AG10803 (cell line): ENCODE results near the gene RNU1-2.
"Not testable (repeated sequence)": the region's sequence is repeated elsewhere in the genome, so short reads cannot be mapped to it uniquely, and the experiment has no call there.

Experiments used
- DNase-seq: peaks from one replicate; pipeline ENCODE4 v3.0.0; 2010; ENCODE audit warnings: low read depth
- H3K4me3 ChIP-seq: 2 replicates; pipeline ENCODE4 v1.5.1; 2011; ENCODE audit warnings: mild to moderate bottlenecking, low read length, control low read depth
- CTCF ChIP-seq: conservative IDR thresholded peaks from 2 replicates; pipeline ENCODE4 v1.5.1; 2011; ENCODE audit warnings: mild to moderate bottlenecking, low read length, control low read depth, inconsistent platforms

RNU1-2 gene

GRCh38 chr1:16882986-16883385 is 12.8 kb upstream of the RNU1-2 start:
- DNase-seq = no peak
- H3K4me3 ChIP-seq = no peak overlapping the region
- TF ChIP-seq CTCF = no peak

GRCh38 chr1:16884487-16884886 is 11.3 kb upstream of the RNU1-2 start:
- not testable (repeated sequence) for DNase-seq, H3K4me3 ChIP-seq

- no peak overlapping the region for H3K4me3 ChIP-seq
- no peak for TF ChIP-seq CTCF
- DNase-seq = no peak
These were observed 8.7 kb upstream of the RNU1-2 start for GRCh38 chr1:16886860-16887605.

GRCh38 chr1:16888860-16889816 is 6.6 kb upstream of the RNU1-2 start:
- H3K4me3 ChIP-seq = peak overlapping the region; percentile 67
- DNase-seq = peak; percentile 69
- TF ChIP-seq CTCF = no peak; the same call in 1 of the 2 replicates

- not testable (repeated sequence) for H3K4me3 ChIP-seq
These were observed 5.2 kb upstream of the RNU1-2 start for GRCh38 chr1:16890539-16891021.

GRCh38 chr1:16891057-16891456 is 4.7 kb upstream of the RNU1-2 start:
- DNase-seq, H3K4me3 ChIP-seq: not testable (repeated sequence)

More at GRCh38 chr1:16890539-16891021, 5.2 kb upstream of the RNU1-2 start:
- not testable (repeated sequence) for DNase-seq

- DNase-seq, H3K4me3 ChIP-seq: not testable (repeated sequence)
These were observed 2.7 kb upstream of the RNU1-2 start for GRCh38 chr1:16892978-16893525.

- not testable (repeated sequence) for H3K4me3 ChIP-seq, DNase-seq
These were observed 2.0 kb upstream of the RNU1-2 start for GRCh38 chr1:16893796-16894195.

GRCh38 chr1:16894338-16894737 is 1.4 kb upstream of the RNU1-2 start:
- H3K4me3 ChIP-seq, DNase-seq: not testable (repeated sequence)

GRCh38 chr1:16895233-16895597 is 565 bp upstream of the RNU1-2 start:
- peak overlapping the region; percentile 41 for H3K4me3 ChIP-seq
- not testable (repeated sequence) for DNase-seq

GRCh38 chr1:16896316-16897055 is 706 bp downstream of the RNU1-2 start:
- DNase-seq = peak; percentile 86
- peak overlapping the region; percentile 35 for H3K4me3 ChIP-seq

- H3K4me3 ChIP-seq, DNase-seq: not testable (repeated sequence)
These were observed 1.9 kb downstream of the RNU1-2 start for GRCh38 chr1:16897653-16898052.

GRCh38 chr1:16898298-16898697 is 2.5 kb downstream of the RNU1-2 start:
- H3K4me3 ChIP-seq, DNase-seq: not testable (repeated sequence)

- DNase-seq, H3K4me3 ChIP-seq: not testable (repeated sequence)
These were observed 3.2 kb downstream of the RNU1-2 start for GRCh38 chr1:16899020-16899419.
